ENCODE results near the gene CADM2. TPM values are rescaled to one million over a fixed set of nuclear protein-coding genes. Genes with fewer than 3 reads are reported as not detected.

The CADM2 gene
- total RNA-seq, 1 experiment from 2014 or later = not detected

GRCh38 chr3:85432081-85432480 is 473.3 kb downstream of the CADM2 start:
- no peak for DNase-seq

GRCh38 chr3:85433319-85433718 is 474.5 kb downstream of the CADM2 start:
- no peak overlapping the region for H3K4me2 ChIP-seq (ENCODE audit: low read depth, low read length, poor library complexity, severe bottlenecking)
- H2AFZ ChIP-seq (ENCODE audit: low read length) = no peak overlapping the region
- DNase-seq = no peak
- no peaks in the 10 kb centered on the region for H3K27me3 ChIP-seq (ENCODE audit: low read length)
- H3K9me2 ChIP-seq (replicated peaks; ENCODE audit: insufficient read depth, low read length) = no peaks in the 10 kb centered on the region
- no peak overlapping the region for H3K4me3 ChIP-seq (ENCODE audit: low read length)
- no peaks in the 10 kb centered on the region for H3K9me3 ChIP-seq (ENCODE audit: low read length)
- no peak overlapping the region for H3K27ac ChIP-seq (ENCODE audit: low read length)
- no peaks in the 10 kb centered on the region for H3K4me1 ChIP-seq (ENCODE audit: low read length)
- no peaks in the 10 kb centered on the region for H3K79me2 ChIP-seq (ENCODE audit: low read length)
- no peaks in the 10 kb centered on the region for H3K36me3 ChIP-seq (ENCODE audit: insufficient read depth, low read length)
- H4K20me1 ChIP-seq (ENCODE audit: insufficient read depth, low read depth, low read length) = no peaks in the 10 kb centered on the region
- H3K9ac ChIP-seq (ENCODE audit: low read length) = no peak overlapping the region

More at GRCh38 chr3:85432081-85432480, 473.3 kb downstream of the CADM2 start:
- Histone ChIP-seq H3K36me3 (ENCODE audit: insufficient read depth, low read length) (no peaks in the 10 kb centered on the region), H3K79me2 (ENCODE audit: low read length) (no peaks in the 10 kb centered on the region), H3K4me1 (ENCODE audit: low read length) (no peaks in the 10 kb centered on the region), H3K9me3 (ENCODE audit: low read length) (no peaks in the 10 kb centered on the region), H3K27me3 (ENCODE audit: low read length) (no peaks in the 10 kb centered on the region), H3K27ac (ENCODE audit: low read length) (no peak overlapping the region), H3K9me2 (replicated peaks; ENCODE audit: insufficient read depth, low read length) (no peaks in the 10 kb centered on the region), H4K20me1 (ENCODE audit: insufficient read depth, low read depth, low read length) (no peaks in the 10 kb centered on the region), H3K9ac (ENCODE audit: low read length) (no peak overlapping the region), H3K4me2 (ENCODE audit: low read depth, low read length, poor library complexity, severe bottlenecking) (no peak overlapping the region), H2AFZ (ENCODE audit: low read length) (no peak overlapping the region), H3K4me3 (ENCODE audit: low read length) (no peak overlapping the region)

- H3K36me3 ChIP-seq (ENCODE audit: insufficient read depth, low read length) = no peaks in the 10 kb centered on the region
- no peak overlapping the region for H3K4me2 ChIP-seq (ENCODE audit: low read depth, low read length, poor library complexity, severe bottlenecking)
- no peak overlapping the region for H2AFZ ChIP-seq (ENCODE audit: low read length)
- no peaks in the 10 kb centered on the region for H4K20me1 ChIP-seq (ENCODE audit: insufficient read depth, low read depth, low read length)
- no peak overlapping the region for H3K9ac ChIP-seq (ENCODE audit: low read length)
- H3K9me3 ChIP-seq (ENCODE audit: low read length) = no peaks in the 10 kb centered on the region
- H3K4me3 ChIP-seq (ENCODE audit: low read length) = no peak overlapping the region
- no peaks in the 10 kb centered on the region for H3K9me2 ChIP-seq (replicated peaks; ENCODE audit: insufficient read depth, low read length)
- no peak overlapping the region for H3K27ac ChIP-seq (ENCODE audit: low read length)
- H3K27me3 ChIP-seq (ENCODE audit: low read length) = no peaks in the 10 kb centered on the region
- no peaks in the 10 kb centered on the region for H3K4me1 ChIP-seq (ENCODE audit: low read length)
- DNase-seq = no peak
- no peaks in the 10 kb centered on the region for H3K79me2 ChIP-seq (ENCODE audit: low read length)
Observed at GRCh38 chr3:85455561-85456200, 496.9 kb downstream of the CADM2 start.

- Histone ChIP-seq H3K27ac (ENCODE audit: low read length) (no peak overlapping the region), H3K9ac (ENCODE audit: low read length) (no peak overlapping the region), H3K36me3 (ENCODE audit: insufficient read depth, low read length) (no peaks in the 10 kb centered on the region), H3K9me2 (replicated peaks; ENCODE audit: insufficient read depth, low read length) (no peaks in the 10 kb centered on the region), H3K4me2 (ENCODE audit: low read depth, low read length, poor library complexity, severe bottlenecking) (no peak overlapping the region), H4K20me1 (ENCODE audit: insufficient read depth, low read depth, low read length) (no peaks in the 10 kb centered on the region), H3K4me3 (ENCODE audit: low read length) (no peak overlapping the region), H3K4me1 (ENCODE audit: low read length) (no peaks in the 10 kb centered on the region), H3K27me3 (ENCODE audit: low read length) (no peaks in the 10 kb centered on the region), H2AFZ (ENCODE audit: low read length) (no peak overlapping the region), H3K79me2 (ENCODE audit: low read length) (no peaks in the 10 kb centered on the region), H3K9me3 (ENCODE audit: low read length) (peaks cover 5% of the 10 kb centered on the region; the same call in 1 of the 2 replicates)
- no peak for DNase-seq
Observed at GRCh38 chr3:85474241-85474640, 515.5 kb downstream of the CADM2 start.

GRCh38 chr3:85475346-85475745 is 516.6 kb downstream of the CADM2 start:
- Histone ChIP-seq H3K9me3 (ENCODE audit: low read length) (peaks cover 5% of the 10 kb centered on the region; the same call in 1 of the 2 replicates), H3K4me3 (ENCODE audit: low read length) (no peak overlapping the region), H3K9ac (ENCODE audit: low read length) (no peak overlapping the region), H3K27me3 (ENCODE audit: low read length) (no peaks in the 10 kb centered on the region), H4K20me1 (ENCODE audit: insufficient read depth, low read depth, low read length) (no peaks in the 10 kb centered on the region), H3K36me3 (ENCODE audit: insufficient read depth, low read length) (no peaks in the 10 kb centered on the region), H3K4me1 (ENCODE audit: low read length) (no peaks in the 10 kb centered on the region), H3K4me2 (ENCODE audit: low read depth, low read length, poor library complexity, severe bottlenecking) (no peak overlapping the region), H3K27ac (ENCODE audit: low read length) (no peak overlapping the region), H3K79me2 (ENCODE audit: low read length) (no peaks in the 10 kb centered on the region), H2AFZ (ENCODE audit: low read length) (no peak overlapping the region), H3K9me2 (replicated peaks; ENCODE audit: insufficient read depth, low read length) (no peaks in the 10 kb centered on the region)
- no peak for DNase-seq

- Histone ChIP-seq H3K4me3 (ENCODE audit: low read length) (no peak overlapping the region), H3K27ac (ENCODE audit: low read length) (no peak overlapping the region), H3K9ac (ENCODE audit: low read length) (no peak overlapping the region), H3K4me1 (ENCODE audit: low read length) (no peaks in the 10 kb centered on the region), H3K36me3 (ENCODE audit: insufficient read depth, low read length) (no peaks in the 10 kb centered on the region), H2AFZ (ENCODE audit: low read length) (no peak overlapping the region), H3K27me3 (ENCODE audit: low read length) (no peaks in the 10 kb centered on the region), H3K4me2 (ENCODE audit: low read depth, low read length, poor library complexity, severe bottlenecking) (no peak overlapping the region), H3K9me2 (replicated peaks; ENCODE audit: insufficient read depth, low read length) (no peaks in the 10 kb centered on the region), H4K20me1 (ENCODE audit: insufficient read depth, low read depth, low read length) (no peaks in the 10 kb centered on the region), H3K9me3 (ENCODE audit: low read length) (peaks cover 8% of the 10 kb centered on the region; the same call in 1 of the 2 replicates), H3K79me2 (ENCODE audit: low read length) (no peaks in the 10 kb centered on the region)
- no peak for DNase-seq
Observed at GRCh38 chr3:85476891-85477495, 518.2 kb downstream of the CADM2 start.

GRCh38 chr3:85481411-85482212 is 522.8 kb downstream of the CADM2 start:
- no peak overlapping the region for H3K9ac ChIP-seq (ENCODE audit: low read length)
- no peaks in the 10 kb centered on the region for H4K20me1 ChIP-seq (ENCODE audit: insufficient read depth, low read depth, low read length)
- H2AFZ ChIP-seq (ENCODE audit: low read length) = no peak overlapping the region
- H3K27me3 ChIP-seq (ENCODE audit: low read length) = no peaks in the 10 kb centered on the region
- H3K36me3 ChIP-seq (ENCODE audit: insufficient read depth, low read length) = no peaks in the 10 kb centered on the region
- H3K27ac ChIP-seq (ENCODE audit: low read length) = no peak overlapping the region
- H3K9me3 ChIP-seq (ENCODE audit: low read length) = peaks cover 3% of the 10 kb centered on the region; the same call in 1 of the 2 replicates
- H3K4me3 ChIP-seq (ENCODE audit: low read length) = no peak overlapping the region
- no peaks in the 10 kb centered on the region for H3K9me2 ChIP-seq (replicated peaks; ENCODE audit: insufficient read depth, low read length)
- no peaks in the 10 kb centered on the region for H3K79me2 ChIP-seq (ENCODE audit: low read length)
- no peak overlapping the region for H3K4me2 ChIP-seq (ENCODE audit: low read depth, low read length, poor library complexity, severe bottlenecking)
- no peaks in the 10 kb centered on the region for H3K4me1 ChIP-seq (ENCODE audit: low read length)
- DNase-seq = no peak

GRCh38 chr3:85482213-85482490 is 523.4 kb downstream of the CADM2 start:
- Histone ChIP-seq H3K9ac (ENCODE audit: low read length) (no peak overlapping the region), H3K4me3 (ENCODE audit: low read length) (no peak overlapping the region), H3K36me3 (ENCODE audit: insufficient read depth, low read length) (no peaks in the 10 kb centered on the region), H3K4me1 (ENCODE audit: low read length) (no peaks in the 10 kb centered on the region), H3K9me2 (replicated peaks; ENCODE audit: insufficient read depth, low read length) (no peaks in the 10 kb centered on the region), H2AFZ (ENCODE audit: low read length) (no peak overlapping the region), H3K27me3 (ENCODE audit: low read length) (no peaks in the 10 kb centered on the region), H3K79me2 (ENCODE audit: low read length) (no peaks in the 10 kb centered on the region), H4K20me1 (ENCODE audit: insufficient read depth, low read depth, low read length) (no peaks in the 10 kb centered on the region), H3K4me2 (ENCODE audit: low read depth, low read length, poor library complexity, severe bottlenecking) (no peak overlapping the region), H3K27ac (ENCODE audit: low read length) (no peak overlapping the region), H3K9me3 (ENCODE audit: low read length) (peaks cover 3% of the 10 kb centered on the region; the same call in 1 of the 2 replicates)
- DNase-seq = no peak

All from Karpas-422 (cell line).